ENCODE results near the gene PTPRN2.

PTPRN2 gene

DNA sequence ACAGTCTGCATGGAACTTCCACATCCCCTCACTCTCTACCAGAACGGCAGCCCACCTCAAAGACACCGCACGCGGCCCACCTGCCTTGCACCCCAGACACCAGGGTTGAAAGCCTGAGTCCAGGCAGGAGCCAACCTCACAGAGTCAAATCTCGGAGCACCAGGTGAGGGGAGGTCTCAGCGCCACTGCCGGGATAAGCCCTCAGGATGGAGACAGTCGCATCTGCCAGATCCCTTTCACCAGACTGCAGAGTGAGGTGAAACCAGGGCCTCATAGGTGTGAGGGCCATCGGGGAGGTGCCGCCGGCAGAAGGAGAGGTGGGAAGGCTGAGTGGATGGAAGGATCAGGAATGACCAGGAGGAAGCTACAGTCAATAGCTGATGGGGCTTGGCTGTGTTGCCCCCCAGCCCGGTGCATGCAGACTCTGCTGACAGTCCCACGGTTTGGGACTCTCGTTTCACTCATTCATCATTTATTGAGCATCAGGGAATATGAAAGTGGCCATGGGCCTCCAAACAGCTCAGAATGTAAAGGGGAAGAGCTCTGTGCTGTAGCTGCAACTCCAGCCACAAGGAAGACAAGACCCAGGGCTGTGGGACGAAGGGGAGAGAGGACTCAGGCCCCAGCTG is 315.0 kb downstream of the PTPRN2 start:
- H3K4me3 ChIP-seq (ENCODE audit: low read depth, low read length), result no peak overlapping the region

DNA sequence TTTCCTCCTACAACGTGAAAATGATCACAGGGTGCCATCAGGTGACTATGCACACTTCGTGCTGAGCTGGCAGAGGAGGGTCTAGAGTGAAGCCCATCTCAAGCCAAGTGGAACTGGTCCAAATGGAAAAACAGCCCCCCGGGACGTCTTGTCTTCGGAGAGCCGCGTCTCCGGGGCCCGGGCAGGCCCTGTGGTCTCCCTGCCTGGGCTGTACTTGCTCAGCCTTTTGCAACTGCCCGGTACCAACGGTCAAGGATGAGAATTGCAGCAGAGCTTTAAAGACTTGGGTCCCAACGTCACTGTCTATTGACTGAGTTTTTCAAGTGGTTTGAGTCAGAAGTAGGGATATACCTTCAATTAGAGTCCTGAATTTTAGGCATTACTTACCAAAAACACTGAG is 315.5 kb downstream of the PTPRN2 start:
- H3K4me3 ChIP-seq (ENCODE audit: low read depth, low read length), result no peak overlapping the region

DNA sequence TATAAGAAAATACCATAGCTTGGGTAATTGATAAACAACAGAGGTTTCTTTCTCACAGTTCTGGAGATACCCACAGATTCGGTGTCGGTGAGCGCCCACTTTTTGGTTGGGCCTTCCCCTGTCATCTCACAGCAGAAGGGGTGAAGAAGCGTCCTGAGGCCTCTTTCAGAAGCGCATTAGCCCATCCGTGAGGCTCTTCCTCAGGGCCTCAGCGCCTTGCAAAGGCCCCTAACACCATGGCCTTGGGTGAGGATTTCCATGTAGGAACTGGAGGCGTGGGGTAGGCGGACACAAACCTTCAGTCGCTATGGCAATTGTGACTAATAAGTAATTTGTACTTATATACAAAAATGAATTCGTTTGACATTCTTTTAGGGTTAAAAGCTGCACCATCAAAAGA is 316.0 kb downstream of the PTPRN2 start:
- no peak overlapping the region for H3K4me3 ChIP-seq (ENCODE audit: low read depth, low read length)

DNA sequence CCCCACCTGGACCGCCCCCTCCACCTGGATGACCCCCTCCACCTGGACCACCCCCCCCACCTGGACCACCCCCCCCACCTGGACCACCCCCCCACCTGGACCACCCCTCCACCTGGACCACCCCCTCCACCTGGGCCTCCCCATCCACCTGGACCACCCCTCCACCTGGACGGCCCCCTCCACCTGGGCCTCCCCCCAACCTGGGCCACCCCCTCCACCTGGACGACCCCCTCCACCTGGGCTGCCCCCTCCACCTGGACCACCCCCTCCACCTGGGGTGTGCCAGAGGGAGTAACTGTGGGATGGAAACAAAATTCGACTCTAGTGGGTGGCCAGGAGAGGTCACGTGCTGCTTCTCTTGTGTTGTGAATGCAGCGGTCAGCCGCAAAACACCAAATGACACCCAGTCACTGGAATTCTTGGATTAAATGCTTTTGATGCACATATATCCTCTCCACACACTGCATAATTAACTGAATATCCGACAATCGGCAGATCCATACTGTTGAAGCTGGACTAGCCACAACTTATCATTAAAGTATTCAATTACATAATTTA is 316.7 kb downstream of the PTPRN2 start:
- no peak overlapping the region for H3K4me3 ChIP-seq (ENCODE audit: low read depth, low read length)

DNA sequence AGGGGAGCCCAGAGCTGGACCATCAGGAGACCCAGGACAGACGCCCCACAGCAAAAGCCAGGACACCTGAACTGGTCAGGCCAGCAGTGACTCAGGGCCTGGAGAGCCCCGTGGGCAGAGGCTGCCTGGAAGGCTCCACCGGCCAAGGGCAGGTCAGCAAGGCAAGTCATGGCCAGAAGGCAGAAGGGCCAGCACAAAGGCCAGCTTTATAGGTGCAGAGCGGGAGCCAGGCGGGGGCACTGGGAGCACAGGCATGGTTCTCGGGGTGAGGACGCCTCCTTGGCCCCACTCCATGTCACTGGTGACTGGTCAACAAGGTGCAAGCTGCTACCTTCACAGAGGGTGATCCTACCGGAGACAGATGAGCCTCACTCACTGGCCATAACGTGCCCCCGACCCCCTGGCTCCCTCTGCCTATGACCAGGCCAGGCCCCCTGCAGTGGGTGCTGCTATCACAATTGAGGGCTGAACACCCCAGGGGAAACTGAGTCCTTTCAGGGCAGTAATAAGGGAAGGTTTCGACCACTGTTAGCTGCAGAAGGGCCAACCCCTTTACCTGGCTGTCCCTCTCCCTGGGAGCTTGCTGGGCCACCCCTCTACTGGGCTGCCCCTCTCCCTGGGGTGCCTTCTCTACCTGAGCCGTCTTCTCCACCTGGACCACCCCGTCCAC is 317.4 kb downstream of the PTPRN2 start:
- no peak overlapping the region for H3K4me3 ChIP-seq (ENCODE audit: low read depth, low read length)

DNA sequence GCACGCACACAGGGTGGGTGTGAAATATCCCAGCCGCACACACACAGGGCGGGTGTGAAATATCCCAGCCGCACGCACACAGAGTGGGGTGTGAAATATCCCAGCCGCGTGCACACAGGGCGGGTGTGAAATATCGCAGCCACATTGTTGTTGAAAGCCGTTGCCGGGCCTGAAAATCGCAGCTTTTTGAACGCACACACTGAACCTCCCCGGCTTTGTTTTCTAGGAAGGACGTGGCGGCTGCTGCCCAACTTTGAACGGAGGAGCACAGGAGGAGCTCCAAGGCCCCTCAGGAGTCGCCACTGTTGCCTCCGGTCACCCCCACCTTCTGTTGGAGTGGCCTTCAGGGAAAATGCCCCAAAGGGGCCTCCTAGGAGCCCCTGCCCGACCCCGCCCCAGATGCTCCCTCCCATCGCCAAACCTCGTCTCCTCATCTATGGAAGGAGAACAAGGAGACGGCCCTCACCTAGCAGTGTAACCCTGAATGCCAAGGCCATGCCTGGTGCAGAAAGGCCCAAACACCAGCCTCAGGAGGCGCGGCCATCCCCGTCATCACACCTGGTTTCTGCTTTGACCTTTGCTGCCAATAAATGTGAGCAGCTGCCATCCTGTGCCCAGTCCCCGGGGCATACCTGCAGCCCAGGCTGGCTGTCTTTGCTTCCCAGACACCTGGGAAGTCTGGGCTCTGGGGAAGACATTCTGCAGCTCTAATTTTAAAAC is 318.6 kb downstream of the PTPRN2 start:
- H3K4me3 ChIP-seq (ENCODE audit: low read depth, low read length), result no peak overlapping the region

DNA sequence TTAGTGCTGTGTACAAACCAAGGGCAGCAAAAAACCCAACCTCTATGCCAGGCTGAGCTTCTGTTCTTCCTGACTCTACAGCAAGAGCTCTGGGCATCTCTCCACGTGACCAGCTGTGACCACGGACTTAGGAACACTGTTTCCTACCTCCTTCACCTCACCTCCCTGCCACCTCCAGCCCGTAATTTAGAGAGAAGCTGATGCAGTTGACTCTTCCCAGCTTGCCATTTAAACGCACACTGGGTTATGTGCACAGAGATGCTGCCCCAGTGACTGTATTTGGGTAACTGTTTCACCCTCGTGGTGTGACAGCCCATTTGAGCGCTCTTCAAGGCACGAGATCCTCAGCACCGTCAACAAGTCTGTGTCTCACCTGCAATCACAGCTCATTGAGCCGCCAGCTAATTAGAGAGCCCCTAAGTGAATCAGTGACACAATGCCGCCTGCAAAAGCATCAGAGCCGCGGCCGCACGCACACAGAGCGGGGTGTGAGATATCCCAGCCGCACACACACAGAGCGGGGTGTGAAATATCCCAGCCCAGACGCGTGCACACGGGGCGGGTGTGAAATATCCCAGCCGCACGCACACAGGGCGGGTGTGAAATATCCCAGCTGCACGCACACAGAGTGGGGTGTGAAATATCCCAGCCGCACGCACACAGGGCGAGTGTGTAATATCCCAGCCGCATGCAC is 319.7 kb downstream of the PTPRN2 start:
- H3K4me3 ChIP-seq (ENCODE audit: low read depth, low read length), result no peak overlapping the region

DNA sequence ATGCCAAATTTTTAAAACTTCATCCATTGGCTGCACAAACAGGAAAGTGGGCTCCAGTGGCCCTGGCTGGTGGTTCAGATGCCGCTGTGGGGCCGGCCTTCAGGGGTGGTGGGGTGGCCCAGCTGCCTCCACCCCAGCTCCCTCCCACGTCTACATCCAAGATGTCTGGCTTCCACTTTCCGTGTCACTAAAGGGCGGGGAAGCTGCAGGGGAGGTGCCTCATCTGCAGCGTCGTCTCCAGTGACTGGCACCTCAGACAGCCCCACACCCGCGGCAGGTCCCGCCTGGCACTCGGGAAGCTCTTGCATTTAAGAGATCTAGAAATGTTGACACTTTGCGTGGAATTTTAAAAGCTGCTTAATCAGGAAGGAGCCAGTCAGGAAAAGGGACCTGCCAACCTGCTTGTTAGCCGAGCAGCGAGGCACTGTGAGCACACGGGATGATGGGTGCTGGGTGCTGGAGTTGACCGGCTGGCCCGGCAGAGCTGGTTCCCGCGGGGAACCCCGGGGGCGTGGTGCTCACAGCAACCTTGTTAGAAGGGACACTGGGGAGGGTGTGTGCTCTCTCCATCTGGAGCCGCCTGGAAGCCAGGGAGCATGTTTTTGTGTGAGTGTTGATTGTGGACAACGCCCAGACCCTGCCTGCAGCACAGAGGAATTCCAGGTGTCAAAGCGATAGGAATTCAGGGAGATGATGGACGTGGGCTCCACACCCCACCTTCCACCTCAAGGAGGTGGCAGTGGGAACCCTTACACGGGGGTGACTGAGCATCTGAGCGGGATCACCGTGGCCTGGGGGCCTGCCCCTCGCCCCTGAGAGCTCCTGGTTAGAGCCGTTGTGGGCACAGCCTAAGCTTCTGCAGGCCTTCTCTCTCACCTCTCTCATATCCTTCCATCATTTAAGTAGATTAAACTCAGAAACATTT is 320.5 kb downstream of the PTPRN2 start:
- no peak overlapping the region for H3K4me3 ChIP-seq (ENCODE audit: low read depth, low read length)

DNA sequence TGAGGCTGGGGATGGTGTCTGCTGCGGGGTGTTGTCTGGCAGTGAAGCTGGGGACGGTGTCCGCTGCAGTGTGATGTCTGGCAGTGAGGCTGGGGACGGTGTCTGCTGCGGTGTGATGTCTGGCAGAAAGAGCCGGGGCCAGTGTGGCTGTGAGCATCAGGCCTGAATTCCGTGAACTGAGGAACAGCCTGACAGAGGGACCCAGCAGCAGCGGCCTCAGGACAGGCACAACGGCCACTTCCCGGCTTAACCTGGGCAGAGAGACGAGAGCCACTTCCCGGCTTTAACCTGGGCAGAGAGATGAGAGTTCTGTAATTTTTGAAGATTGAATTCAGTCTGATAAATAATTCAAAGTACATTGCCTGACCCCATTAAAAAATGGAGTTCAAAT is 321.2 kb downstream of the PTPRN2 start:
- H3K4me3 ChIP-seq (ENCODE audit: low read depth, low read length), result no peak overlapping the region

DNA sequence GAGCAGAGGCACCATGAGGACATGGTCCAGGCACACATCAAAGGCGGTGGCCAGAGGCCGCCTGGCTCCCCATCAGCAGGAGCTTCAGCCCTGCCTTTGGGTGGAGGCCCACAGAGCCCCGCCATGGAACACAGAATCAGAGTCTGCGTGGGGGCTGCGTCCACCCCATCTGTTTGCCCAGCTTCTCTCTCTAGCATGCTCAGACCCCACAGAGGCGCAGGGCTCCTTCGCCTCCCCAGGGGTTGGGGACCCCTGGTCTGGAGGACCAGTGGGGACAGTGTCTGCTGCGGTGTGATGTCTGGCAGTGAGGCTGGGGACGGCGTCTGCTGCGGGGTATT is 321.9 kb downstream of the PTPRN2 start:
- H3K4me3 ChIP-seq (ENCODE audit: low read depth, low read length), result no peak overlapping the region

DNA sequence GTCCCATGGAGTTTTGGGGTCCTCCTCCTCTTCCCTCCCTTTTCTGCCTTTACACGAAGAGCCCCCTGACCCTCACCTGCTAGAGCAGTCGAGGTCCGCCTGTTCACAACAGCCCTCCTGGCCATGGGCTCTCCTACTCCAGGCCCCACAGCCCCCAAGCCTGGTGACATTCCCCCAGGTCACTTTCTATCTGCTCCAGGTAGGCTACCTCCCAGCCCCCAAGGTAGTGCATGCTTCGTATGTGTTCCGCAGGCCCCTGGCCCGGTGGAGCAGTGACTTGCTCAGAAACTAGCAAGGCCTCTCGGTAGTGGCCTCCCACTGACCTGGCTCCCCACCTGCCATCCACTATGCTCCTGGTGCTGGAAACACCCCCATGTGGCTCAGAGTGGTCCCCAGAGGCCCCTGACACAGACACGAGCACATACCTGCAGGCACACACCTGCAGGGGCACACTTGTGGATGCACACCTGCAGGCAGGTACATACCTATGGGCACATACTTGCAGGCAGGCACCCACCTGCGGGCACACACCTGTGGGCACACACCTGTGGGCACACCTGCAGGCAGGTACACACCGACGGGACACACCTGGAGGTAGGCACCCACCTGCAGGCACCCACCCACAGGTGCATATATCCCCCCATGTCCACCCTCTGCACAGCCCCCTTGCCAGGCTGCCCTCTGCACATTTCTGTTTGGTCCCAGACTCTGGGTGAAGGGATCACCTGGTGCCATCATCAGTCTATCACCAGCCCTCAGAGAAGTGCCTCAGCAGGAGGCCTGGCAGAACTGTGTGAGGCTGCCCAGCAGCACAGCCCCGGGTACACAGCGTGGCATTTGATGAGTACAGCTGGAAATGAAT is 322.5 kb downstream of the PTPRN2 start:
- H3K4me3 ChIP-seq (ENCODE audit: low read depth, low read length), result no peak overlapping the region

DNA sequence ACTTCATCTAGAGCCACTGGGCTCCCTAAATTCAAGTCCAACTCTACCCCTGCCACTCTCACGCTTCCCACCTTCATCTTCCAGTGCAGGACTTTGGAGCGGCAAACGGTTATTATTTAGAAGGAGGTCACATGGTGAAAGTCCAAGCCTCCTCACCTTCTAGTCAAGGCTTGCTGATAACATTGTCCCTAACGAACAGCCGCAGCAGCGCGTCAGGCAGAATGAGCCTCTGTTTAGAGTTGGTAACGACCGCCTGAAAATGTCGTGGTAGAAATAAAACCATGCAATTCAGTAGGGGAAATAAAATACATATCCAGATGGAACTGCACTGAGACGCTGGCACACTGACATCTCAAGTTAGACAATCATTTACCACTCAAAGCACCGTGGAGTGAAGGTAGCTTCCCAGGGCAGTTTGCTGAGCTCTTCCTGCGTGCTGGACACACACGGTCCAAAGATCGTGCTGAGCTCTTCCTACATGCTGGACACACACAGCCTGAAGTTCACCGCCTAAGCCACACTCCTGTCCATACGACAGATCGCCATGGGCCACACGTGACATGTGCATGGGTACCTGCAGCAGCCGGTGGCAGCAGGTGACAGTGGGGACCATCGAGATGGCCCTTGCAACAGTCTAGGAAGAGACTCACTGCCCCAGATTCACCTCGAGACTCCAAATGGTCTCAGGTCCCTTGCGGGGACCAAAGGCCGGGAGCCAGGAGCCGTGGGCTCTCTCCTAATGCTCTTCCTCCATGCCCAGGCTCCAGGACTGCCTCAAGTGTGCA is 323.5 kb downstream of the PTPRN2 start:
- no peak overlapping the region for H3K4me3 ChIP-seq (ENCODE audit: low read depth, low read length)

DNA sequence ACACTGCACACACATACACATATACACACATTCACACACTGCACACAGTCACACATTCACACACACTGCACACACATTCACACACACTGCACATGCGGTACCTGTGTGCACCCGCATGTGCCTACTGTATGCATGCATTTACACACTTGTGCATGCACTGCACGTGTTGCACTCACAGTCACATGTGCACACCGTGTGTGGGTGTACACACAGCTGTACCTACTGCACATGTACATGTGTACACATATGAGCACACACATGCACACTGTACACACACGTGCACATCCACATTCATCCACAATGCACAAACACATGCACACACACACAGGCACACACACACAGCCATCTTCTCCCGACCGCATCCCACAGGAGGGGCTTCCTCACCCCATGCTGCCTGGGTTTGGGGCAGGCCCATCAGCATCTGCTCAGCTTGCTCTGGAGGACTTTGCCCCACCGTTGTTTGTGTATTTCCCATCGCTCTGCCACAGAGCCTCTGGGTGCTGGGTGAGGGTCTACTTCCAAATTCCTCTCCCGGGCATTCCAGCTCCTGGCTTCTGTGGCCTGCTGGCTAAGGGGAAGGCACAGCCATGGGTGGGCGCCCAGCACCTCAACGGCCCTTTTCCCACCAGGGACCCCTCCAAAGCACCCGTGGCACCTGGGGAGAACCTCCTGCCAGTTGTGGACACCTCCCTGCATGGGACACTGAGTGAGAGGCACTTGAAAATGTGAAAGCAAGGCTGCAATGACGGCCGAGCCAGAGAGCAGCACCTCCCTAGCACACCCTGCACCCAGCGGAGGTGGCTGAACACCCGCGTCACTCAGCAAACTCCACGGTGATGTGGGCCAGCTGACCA is 324.3 kb downstream of the PTPRN2 start:
- no peak overlapping the region for H3K4me3 ChIP-seq (ENCODE audit: low read depth, low read length)

DNA sequence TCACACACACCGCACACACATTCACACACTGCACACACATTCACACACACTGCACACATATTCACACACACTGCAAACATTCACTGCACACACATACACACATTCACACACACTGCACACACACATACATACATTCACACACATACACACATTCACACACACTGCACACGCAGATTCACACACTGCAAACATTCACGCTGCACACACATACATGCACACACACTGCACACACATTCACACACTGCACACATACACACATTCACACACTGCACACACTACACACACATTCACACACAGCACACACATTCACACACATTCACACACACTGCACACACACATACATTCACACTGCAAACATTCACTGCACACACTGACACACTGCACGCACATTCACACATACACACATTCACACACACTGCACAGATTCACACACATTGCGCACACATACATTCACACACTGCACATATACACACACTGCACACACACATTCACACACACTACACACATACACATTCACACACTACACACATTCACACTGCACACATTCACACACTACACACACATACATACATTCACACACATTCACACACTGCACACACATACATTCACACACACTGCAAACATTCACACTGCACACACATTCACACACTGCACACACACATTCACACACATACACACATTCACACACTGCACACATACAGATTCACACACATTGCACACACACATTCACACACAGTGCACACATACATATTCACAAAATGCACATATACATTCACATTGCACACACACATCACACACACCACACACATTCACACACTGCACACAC is 325.1 kb downstream of the PTPRN2 start:
- H3K4me3 ChIP-seq (ENCODE audit: low read depth, low read length), result no peak overlapping the region

DNA sequence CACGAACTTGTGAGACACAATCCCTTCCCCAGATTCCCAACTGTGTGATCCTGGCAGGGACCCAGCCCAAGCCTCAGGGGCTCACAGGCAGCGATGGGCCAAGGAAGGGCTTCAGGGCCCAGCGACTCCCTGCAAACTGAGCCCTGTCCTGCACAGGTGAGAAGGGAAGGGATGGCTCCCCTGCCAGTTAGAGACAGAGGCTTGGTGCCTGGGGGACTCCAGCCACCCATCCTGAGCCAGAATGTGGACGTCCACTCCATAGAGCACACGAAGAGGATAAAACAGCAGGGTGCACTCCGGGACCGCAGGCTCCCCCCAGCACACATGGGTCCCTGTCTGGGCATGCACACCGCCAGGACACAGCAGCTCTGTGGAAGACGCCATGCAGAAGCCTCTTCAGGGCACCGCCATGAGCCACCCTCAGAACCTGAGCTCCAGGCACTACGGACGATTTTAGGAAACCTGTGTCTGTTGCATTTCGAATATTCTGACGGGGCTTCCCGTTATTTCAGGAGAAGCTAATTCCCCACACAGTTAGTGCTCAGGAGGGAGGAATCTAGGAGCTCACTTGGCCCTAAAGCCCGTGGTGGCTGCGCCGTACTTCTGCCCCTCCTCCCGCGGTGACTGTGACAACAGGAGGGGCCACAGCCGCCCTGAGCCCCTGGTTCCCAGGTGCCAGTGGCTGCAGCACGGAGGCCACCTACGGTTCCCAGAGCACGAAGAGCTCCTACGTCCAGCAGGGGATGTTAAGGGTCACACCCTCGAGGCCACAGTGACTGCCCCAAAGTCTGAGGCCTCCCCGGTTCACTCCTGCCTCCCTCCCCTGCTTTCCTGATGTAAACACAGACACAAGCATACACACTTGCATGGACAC is 326.0 kb downstream of the PTPRN2 start:
- H3K4me3 ChIP-seq (ENCODE audit: low read depth, low read length), result no peak overlapping the region

Measured in iPS-11a (cell line).